AG04450 (cell line): Measurements from ENCODE around the gene PPP1R13B. TPM values are rescaled to one million over a fixed set of nuclear protein-coding genes. Genes with fewer than 3 reads are reported as not detected.

Experiments
- CTCF ChIA-PET: fragments of 300-600, 350-600 bp; formaldehyde crosslinking; extraction: SDS; loops from one replicate; lab custom pipeline; 2022; ENCODE audit warnings: antibody characterized with exemption, inconsistent platforms; lab: Charles Lee
- POLR2A ChIA-PET: fragments of 350-600 bp; formaldehyde crosslinking; extraction: SDS; loops from one replicate; lab custom pipeline; 2021; ENCODE audit warnings: antibody characterized with exemption, inconsistent platforms; lab: Yijun Ruan, JAX
- DNase-seq: peaks from one replicate; pipeline ENCODE4 v3.0.0-alpha.2; 2011; ENCODE audit warnings: low read depth, low spot score
- H3K27ac ChIP-seq: one replicate; pipeline ENCODE4 v1.5.1; 2012; ENCODE audit warnings: low read depth, low read length, control low read depth
- H3K27me3 ChIP-seq: one replicate; pipeline ENCODE4 v1.6.0; 2012; ENCODE audit warnings: low read length; ENCODE audit not compliant: control insufficient read depth, insufficient read depth
- H3K4me3 ChIP-seq: 2 replicates; pipeline ENCODE4 v1.5.1; 2011; ENCODE audit warnings: mild to moderate bottlenecking, low read depth, low read length, control low read depth
- H3K9me3 ChIP-seq: 2 replicates; pipeline ENCODE4 v1.5.1; 2012; ENCODE audit warnings: low read length; ENCODE audit not compliant: control insufficient read depth, insufficient read depth
- polyA plus RNA-seq: library from polyadenylated mRNA; depleted of rRNA; stranded (reverse); fragments of >200 nt; gene quantifications from 2 replicates; pipeline ENCODE4 v1.2.3, GENCODE V29; 2011
- TF ChIP-seq, protein P1 (sequence below): IDR thresholded peaks from 2 replicates; pipeline ENCODE4 v1.5.1; 2011; ENCODE audit warnings: low read depth, low read length, control low read depth, inconsistent platforms

The PPP1R13B gene
- polyA plus RNA-seq, 1 experiment, result 0.62 TPM

DNA sequence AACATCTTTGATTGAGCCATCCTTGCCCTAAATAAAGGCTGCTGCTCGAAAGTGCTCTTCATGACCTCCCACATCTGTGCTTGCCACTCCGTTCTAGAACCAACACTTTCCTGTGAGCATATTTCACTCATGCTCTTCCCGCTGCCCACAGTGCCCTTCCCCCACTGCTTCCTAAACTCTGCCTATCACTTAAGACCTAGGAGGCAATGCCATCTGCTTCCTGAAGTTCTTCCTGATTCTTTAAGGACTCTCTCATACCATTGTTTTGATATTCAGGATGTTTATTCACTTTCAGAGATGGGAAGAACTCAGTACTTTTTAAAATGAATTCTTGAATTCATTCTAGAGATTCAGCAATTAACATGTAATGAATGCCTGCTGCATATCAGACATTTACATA is 81.8 kb downstream of the PPP1R13B start:
- POLR2A ChIA-PET, result no interaction called here
- TF ChIP-seq, protein P1, sequence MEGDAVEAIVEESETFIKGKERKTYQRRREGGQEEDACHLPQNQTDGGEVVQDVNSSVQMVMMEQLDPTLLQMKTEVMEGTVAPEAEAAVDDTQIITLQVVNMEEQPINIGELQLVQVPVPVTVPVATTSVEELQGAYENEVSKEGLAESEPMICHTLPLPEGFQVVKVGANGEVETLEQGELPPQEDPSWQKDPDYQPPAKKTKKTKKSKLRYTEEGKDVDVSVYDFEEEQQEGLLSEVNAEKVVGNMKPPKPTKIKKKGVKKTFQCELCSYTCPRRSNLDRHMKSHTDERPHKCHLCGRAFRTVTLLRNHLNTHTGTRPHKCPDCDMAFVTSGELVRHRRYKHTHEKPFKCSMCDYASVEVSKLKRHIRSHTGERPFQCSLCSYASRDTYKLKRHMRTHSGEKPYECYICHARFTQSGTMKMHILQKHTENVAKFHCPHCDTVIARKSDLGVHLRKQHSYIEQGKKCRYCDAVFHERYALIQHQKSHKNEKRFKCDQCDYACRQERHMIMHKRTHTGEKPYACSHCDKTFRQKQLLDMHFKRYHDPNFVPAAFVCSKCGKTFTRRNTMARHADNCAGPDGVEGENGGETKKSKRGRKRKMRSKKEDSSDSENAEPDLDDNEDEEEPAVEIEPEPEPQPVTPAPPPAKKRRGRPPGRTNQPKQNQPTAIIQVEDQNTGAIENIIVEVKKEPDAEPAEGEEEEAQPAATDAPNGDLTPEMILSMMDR, result no peak
- H3K4me3 ChIP-seq, result no peak overlapping the region
- no peak overlapping the region for H3K27ac ChIP-seq
- CTCF ChIA-PET, result interaction anchor here (0.6 kb wide), 1 partner anchor 1150 kb away, joined by 5 read pairs; no protein-coding TSS in a partner anchor
- DNase-seq, result no peak
- no peaks in the 10 kb centered on the region for H3K27me3 ChIP-seq
- peaks cover 3% of the 10 kb centered on the region; the same call in 1 of the 2 replicates for H3K9me3 ChIP-seq

DNA sequence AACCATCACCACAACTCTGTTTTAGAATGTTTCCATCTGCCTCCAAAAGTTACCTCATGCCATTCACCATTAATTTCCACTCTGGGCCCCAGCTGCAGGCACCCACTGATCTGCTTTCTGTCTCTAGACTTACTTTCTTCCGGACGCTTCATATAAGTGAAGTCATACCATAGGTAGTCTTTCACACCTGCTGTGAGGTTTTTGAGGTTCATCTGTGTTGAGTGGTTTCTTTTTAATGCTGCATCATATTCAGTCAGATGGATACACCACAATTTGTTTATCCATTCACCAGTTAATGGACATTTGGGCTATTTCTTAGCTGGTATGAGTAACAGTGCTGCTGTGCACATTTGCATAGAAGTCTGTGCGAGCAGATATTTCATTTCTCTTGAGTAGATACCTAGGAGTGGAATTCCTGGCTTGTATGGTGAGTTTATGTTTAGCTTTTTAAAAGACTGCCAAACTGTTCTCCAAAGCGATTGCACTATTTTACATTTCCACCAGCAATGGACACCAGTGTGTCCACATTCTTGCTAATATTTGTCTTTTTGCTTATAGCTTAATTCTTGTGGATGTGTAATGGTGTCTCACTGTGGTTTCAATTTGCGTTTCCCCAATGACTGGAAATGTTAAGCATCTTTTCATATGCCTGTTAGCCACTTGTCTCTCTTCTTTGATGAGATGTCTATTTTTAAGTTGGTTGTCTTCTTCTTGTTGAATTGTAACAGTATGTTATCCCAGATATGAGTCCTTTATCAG is 83.5 kb downstream of the PPP1R13B start:
- POLR2A ChIA-PET, result no interaction called here
- H3K27me3 ChIP-seq, result no peaks in the 10 kb centered on the region
- CTCF ChIA-PET, result interaction anchor here (0.9 to 1.1 kb wide), 2 partner anchors 44 to 314 kb away, joined by 3 read pairs; no protein-coding TSS in a partner anchor
- peaks cover 3% of the 10 kb centered on the region; the same call in 1 of the 2 replicates for H3K9me3 ChIP-seq
- no peak overlapping the region for H3K27ac ChIP-seq
- TF ChIP-seq, protein P1, result no peak
- no peak for DNase-seq
- H3K4me3 ChIP-seq, result no peak overlapping the region

DNA sequence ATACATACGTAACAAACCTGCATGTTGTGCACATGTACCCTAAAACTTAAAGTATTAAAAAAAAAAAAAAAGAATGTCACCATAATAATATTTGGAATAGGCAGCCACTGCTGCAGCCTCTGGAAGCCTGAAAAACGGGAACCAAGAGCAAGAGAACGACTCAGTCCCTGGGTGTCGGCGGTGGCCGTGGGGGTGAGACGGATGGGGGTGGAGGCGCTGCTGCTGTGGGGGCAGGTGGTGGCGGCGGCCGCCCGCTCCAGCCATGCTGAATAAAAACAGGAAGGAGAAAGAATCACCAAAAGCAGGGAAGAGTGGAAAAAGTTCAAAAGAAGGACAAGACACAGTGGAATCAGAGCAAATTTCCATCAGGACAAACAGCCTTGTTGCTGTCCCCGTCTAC is 84.8 kb downstream of the PPP1R13B start:
- TF ChIP-seq, protein P1, result no peak
- no peak overlapping the region for H3K4me3 ChIP-seq
- no peak for DNase-seq
- H3K9me3 ChIP-seq, result peaks cover 3% of the 10 kb centered on the region; the same call in 1 of the 2 replicates
- POLR2A ChIA-PET, result no interaction called here
- H3K27me3 ChIP-seq, result no peaks in the 10 kb centered on the region
- CTCF ChIA-PET, result interaction anchor here (0.5 to 0.7 kb wide), 2 partner anchors 46 to 315 kb away, joined by 3 read pairs; no protein-coding TSS in a partner anchor
- no peak overlapping the region for H3K27ac ChIP-seq

DNA sequence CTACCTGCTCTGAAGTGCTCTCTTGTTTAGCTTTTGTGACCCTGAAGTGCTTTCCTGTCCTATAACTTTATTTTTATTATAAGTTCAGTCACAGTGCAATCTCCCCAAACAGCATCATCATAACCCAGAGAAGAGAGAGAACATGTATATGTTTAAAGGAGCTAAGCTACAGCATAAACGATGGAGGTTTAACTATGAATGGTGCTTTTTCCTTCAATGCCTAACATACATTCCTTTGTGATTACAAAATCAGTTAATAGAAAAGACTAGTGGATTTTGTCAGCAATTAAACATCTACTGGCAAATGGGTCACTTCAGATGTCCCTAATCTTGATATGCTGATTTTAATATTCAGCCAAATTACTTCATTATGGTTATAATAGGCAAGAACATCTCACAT is 85.3 kb downstream of the PPP1R13B start:
- no peak overlapping the region for H3K4me3 ChIP-seq
- no peaks in the 10 kb centered on the region for H3K27me3 ChIP-seq
- POLR2A ChIA-PET, result no interaction called here
- CTCF ChIA-PET, result interaction anchor here (0.5 to 0.7 kb wide), 2 partner anchors 46 to 315 kb away, joined by 3 read pairs; no protein-coding TSS in a partner anchor
- H3K27ac ChIP-seq, result no peak overlapping the region
- TF ChIP-seq, protein P1, result no peak
- peaks cover 3% of the 10 kb centered on the region; the same call in 1 of the 2 replicates for H3K9me3 ChIP-seq
- DNase-seq, result no peak
